Nephron (organoid): ENCODE data around the gene GPHA2.

ENCODE experiments used
- H3K27ac Mint-ChIP-seq, 3 experiments: 2 replicates each; pipeline ENCODE4 v1.8.0; 2020; ENCODE audit warnings: mixed read lengths in 3 of 3, mild to moderate bottlenecking in 2 of 3, moderate library complexity in 1 of 3
- H3K27me3 Mint-ChIP-seq: 2 replicates; pipeline ENCODE4 v1.8.0; 2021; ENCODE audit warnings: low read depth, mild to moderate bottlenecking, moderate library complexity, mixed read lengths
- H3K36me3 Mint-ChIP-seq: 2 replicates; pipeline ENCODE4 v1.8.0; 2020; ENCODE audit warnings: low read depth, mixed read lengths
- H3K4me1 Mint-ChIP-seq: 2 replicates; pipeline ENCODE4 v1.8.0; 2020; ENCODE audit warnings: mixed read lengths
- H3K4me3 Mint-ChIP-seq, 3 experiments: 2 replicates each; pipeline ENCODE4 v1.8.0; 2020; ENCODE audit warnings: mild to moderate bottlenecking in 3 of 3, mixed read lengths in 3 of 3, moderate library complexity in 2 of 3
- H3K9me3 Mint-ChIP-seq: 2 replicates; pipeline ENCODE4 v1.8.0; 2020; ENCODE audit warnings: mixed read lengths
- TF ChIP-seq, protein P1 (sequence below), 3 experiments: fragments of 200-600 bp; sonication (generic); IDR thresholded peaks; one replicate each; pipeline ENCODE4 v1.5.0; 2021; ENCODE audit warnings: antibody characterized with exemption in 3 of 3; ENCODE audit not compliant: unreplicated experiment in 3 of 3

GPHA2 gene

DNA sequence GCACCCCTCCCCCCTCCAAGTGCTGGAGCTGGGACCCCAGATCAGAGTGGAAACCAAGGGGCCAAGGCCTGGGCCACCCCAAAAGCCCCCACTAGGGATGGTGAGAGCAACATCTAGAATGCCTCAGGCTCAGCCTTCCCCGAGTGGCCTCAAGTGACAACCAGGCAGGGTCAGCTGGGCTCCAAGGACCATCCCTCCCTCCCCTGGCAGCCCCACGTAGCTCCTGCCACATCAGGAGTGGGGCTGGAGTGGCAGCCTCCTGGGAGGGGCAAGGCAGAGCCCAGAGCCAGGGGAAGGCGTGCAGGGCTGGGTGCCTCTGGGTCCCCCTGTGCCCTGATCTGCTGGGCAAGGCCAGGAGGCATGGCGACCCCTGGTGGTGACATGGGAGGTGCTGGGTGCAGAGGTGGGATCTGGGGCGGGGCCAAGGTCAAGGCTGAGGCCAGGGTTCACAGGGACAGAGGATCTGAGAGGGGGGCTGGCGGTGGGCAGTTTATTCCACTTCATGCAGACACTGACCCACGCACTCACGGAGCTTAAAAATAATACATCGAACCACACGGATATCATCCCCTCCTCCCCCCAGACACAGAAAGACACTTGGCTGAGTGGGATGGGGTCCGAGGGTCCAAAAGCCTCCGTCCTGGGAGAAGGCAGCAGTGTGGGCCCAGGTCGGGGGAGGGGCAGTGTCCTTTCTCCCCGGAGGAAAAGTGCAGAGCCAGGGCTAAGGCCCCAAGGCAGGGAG lies 41.5 kb downstream of the GPHA2 start:
- no peaks in the 10 kb centered on the region for H3K4me1 Mint-ChIP-seq
- H3K9me3 Mint-ChIP-seq: no peaks in the 10 kb centered on the region
- peaks cover 6% of the 10 kb centered on the region for H3K36me3 Mint-ChIP-seq
- H3K4me3 Mint-ChIP-seq: no peak overlapping the region
- TF ChIP-seq, protein P1, sequence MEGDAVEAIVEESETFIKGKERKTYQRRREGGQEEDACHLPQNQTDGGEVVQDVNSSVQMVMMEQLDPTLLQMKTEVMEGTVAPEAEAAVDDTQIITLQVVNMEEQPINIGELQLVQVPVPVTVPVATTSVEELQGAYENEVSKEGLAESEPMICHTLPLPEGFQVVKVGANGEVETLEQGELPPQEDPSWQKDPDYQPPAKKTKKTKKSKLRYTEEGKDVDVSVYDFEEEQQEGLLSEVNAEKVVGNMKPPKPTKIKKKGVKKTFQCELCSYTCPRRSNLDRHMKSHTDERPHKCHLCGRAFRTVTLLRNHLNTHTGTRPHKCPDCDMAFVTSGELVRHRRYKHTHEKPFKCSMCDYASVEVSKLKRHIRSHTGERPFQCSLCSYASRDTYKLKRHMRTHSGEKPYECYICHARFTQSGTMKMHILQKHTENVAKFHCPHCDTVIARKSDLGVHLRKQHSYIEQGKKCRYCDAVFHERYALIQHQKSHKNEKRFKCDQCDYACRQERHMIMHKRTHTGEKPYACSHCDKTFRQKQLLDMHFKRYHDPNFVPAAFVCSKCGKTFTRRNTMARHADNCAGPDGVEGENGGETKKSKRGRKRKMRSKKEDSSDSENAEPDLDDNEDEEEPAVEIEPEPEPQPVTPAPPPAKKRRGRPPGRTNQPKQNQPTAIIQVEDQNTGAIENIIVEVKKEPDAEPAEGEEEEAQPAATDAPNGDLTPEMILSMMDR (IDR thresholded peaks at IDR 0.05; ENCODE audit: unreplicated experiment in 3 of 3): peak; percentile 74 to 82 (median 79)
- peak overlapping the region in 1 of 3 experiments; percentile 57 for H3K27ac Mint-ChIP-seq
- H3K27me3 Mint-ChIP-seq: no peaks in the 10 kb centered on the region

GRCh38 chr11:64893194-64894069 lies 42.3 kb downstream of the GPHA2 start:
- Mint-ChIP-seq H3K4me1 (no peaks in the 10 kb centered on the region), H3K27ac (no peak overlapping the region), H3K9me3 (no peaks in the 10 kb centered on the region), H3K36me3 (peaks cover 2% of the 10 kb centered on the region), H3K4me3 (no peak overlapping the region), H3K27me3 (no peaks in the 10 kb centered on the region)
- TF ChIP-seq, protein P1 (IDR thresholded peaks at IDR 0.05; ENCODE audit: unreplicated experiment in 3 of 3): no peak

DNA sequence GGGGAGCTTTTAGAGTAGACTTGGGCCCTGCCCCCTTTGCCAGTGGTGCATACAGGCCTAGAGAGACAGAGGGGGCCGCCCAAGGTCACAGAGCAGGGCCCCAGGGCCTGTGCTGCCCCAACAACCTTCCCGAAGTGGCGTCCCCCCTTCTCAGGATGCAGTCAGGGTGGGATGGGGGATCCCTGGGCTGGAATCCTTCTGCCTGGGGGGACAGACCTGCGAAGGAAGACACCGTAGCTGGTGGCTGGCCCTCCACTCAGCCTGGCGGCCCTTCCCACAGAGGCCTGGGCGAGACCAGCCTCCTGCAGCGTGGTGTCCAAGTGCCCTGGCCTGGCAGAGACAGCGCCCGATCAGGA lies 42.9 kb downstream of the GPHA2 start:
- peaks cover 4% of the 10 kb centered on the region for H3K4me1 Mint-ChIP-seq

GRCh38 chr11:64892411-64892831 lies 43.3 kb downstream of the GPHA2 start:
- Mint-ChIP-seq H3K27ac (peak overlapping the region in 2 of 3 experiments; percentile 27 to 84), H3K36me3 (no peaks in the 10 kb centered on the region), H3K4me1 (peaks cover 6% of the 10 kb centered on the region), H3K27me3 (no peaks in the 10 kb centered on the region), H3K9me3 (no peaks in the 10 kb centered on the region), H3K4me3 (peak overlapping the region in 1 of 3 experiments; percentile 48)
- TF ChIP-seq, protein P1 (IDR thresholded peaks at IDR 0.05; ENCODE audit: unreplicated experiment in 3 of 3): no peak

More for the DNA sequence above, 42.9 kb downstream of the GPHA2 start:
- no peaks in the 10 kb centered on the region for H3K9me3 Mint-ChIP-seq
- no peak overlapping the region for H3K27ac Mint-ChIP-seq
- TF ChIP-seq, protein P1 (IDR thresholded peaks at IDR 0.05; ENCODE audit: unreplicated experiment in 3 of 3): no peak
- H3K27me3 Mint-ChIP-seq: no peaks in the 10 kb centered on the region
- no peaks in the 10 kb centered on the region for H3K36me3 Mint-ChIP-seq
- no peak overlapping the region for H3K4me3 Mint-ChIP-seq

- TF ChIP-seq, protein P1 (IDR thresholded peaks at IDR 0.05; ENCODE audit: unreplicated experiment in 3 of 3): no peak
- Mint-ChIP-seq H3K36me3 (no peaks in the 10 kb centered on the region), H3K27me3 (no peaks in the 10 kb centered on the region), H3K4me3 (peak overlapping the region in 1 of 3 experiments; percentile 48), H3K27ac (peak overlapping the region in 2 of 3 experiments; percentile 27 to 84), H3K4me1 (peaks cover 9% of the 10 kb centered on the region), H3K9me3 (no peaks in the 10 kb centered on the region)
Measured at GRCh38 chr11:64891880-64892279, 43.8 kb downstream of the GPHA2 start.
